ENCODE data around the gene PEX6. TPM values are rescaled to one million over a fixed set of nuclear protein-coding genes. Genes with fewer than 3 reads are reported as not detected.

The PEX6 gene, protein sequence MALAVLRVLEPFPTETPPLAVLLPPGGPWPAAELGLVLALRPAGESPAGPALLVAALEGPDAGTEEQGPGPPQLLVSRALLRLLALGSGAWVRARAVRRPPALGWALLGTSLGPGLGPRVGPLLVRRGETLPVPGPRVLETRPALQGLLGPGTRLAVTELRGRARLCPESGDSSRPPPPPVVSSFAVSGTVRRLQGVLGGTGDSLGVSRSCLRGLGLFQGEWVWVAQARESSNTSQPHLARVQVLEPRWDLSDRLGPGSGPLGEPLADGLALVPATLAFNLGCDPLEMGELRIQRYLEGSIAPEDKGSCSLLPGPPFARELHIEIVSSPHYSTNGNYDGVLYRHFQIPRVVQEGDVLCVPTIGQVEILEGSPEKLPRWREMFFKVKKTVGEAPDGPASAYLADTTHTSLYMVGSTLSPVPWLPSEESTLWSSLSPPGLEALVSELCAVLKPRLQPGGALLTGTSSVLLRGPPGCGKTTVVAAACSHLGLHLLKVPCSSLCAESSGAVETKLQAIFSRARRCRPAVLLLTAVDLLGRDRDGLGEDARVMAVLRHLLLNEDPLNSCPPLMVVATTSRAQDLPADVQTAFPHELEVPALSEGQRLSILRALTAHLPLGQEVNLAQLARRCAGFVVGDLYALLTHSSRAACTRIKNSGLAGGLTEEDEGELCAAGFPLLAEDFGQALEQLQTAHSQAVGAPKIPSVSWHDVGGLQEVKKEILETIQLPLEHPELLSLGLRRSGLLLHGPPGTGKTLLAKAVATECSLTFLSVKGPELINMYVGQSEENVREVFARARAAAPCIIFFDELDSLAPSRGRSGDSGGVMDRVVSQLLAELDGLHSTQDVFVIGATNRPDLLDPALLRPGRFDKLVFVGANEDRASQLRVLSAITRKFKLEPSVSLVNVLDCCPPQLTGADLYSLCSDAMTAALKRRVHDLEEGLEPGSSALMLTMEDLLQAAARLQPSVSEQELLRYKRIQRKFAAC
- 4.5 to 9.9 TPM (median 9.6 TPM) in 5 replicates for total RNA-seq (2022; extraction: Qiagen RNA extraction; ENCODE audit: low read depth)

GRCh38 chr6:42978839-42979522 is at the start of gene PEX6:
PEX6 (minus strand) TSS chr6:42979181; CDS start chr6:42979150, 31 bp downstream.

GRCh38 chr6:43021270-43022047 is 42.5 kb upstream of the PEX6 start, which contains the start of gene RRP36:
RRP36 (plus strand) TSS chr6:43021623; CDS start chr6:43021655, 32 bp downstream.

GRCh38 chr6:43013843-43014433 is 35.0 kb upstream of the PEX6 start, which contains the start of the genes KLHDC3 and MEA1:
KLHDC3 (plus strand) TSS chr6:43014249; CDS start chr6:43017193, 2,944 bp downstream.
MEA1 (minus strand) TSS chr6:43013946; CDS start chr6:43013813, 133 bp downstream.

DNA sequence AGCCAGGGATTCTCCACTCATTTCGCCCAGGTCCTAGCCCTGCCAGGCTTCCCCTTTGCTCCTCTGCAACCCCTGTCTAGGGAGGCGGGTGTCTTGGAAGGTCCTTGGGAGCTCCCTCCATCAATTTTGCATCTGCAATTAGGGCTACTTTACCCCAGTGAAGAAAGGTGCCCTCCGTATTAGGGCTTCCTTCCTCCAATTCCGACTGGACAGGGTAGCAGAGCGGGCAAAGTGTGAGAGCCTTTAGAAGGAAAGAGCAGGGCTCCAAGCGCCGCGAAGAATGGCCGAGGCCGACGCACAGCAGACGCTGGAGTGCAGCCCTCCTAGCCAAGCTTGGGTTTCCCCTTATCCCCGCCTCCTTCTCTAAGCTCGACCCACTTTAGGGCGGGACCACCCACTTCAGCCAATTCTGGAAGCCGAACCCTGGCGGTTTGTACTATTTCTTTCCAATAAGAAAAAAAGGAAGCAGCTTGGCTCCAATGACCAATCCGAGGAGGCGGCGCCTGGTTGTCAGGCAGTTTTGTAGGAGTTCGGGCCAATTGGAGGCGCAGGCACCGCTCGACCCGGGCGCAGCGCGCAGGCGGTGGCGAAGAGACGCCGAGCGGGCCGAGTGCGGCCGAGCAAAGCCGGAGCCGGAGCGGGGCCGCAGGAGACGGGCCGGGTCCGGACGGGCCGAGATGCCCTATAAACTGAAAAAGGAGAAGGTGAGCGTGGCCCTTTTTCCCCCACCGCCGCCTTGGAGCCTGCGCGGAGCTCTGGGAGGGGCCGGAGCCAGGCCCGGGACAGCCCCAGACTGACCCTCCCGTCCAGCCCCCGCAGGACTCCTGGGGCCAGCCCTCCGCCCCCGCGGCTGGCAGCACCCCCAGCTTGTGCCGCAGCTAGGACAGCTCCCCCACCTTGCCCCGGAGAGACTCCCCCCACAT is 5.3 kb upstream of the PEX6 start, which contains the start of gene PPP2R5D:
Gene PPP2R5D (plus strand): TSS at position 570 of the 923 bp plus-strand sequence. CDS start 108 bp downstream, at position 678.

GRCh38 chr6:42960243-42961019 is 18.6 kb downstream of the PEX6 start, which contains the start of gene GNMT:
GNMT (plus strand) TSS chr6:42960754; CDS start chr6:42960768, 14 bp downstream.

DNA sequence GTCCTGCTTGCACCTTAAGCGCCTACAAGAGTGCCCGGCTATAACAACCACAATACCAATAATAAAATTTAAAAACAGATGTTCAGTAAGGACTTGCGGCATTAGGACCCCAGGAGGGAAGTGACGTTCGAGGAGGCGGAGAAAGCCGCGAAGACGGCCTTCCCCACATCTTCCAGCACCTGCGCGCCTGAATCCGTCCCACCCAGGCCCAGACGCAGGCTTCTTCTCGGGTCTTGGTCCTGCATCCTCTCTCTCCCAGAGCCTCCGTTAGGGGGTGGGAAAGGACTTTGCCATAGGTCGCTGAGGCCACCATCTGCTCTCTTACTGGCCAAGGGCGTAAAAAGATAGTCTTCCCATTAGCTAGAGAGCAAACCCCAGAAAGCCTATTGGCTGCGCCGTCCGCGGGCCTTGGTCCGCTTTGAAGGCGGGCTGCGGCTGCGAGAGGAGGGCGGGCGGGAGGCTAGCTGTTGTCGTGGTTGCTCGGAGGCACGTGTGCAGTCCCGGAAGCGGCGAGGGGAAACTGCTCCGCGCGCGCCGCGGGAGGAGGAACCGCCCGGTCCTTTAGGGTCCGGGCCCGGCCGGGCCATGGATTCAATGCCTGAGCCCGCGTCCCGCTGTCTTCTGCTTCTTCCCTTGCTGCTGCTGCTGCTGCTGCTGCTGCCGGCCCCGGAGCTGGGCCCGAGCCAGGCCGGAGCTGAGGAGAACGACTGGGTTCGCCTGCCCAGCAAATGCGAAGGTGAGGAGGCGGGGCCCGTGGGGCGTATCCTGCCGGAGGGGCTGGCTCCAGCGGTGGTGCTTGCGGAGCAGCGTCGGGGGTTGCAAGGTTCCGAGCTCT is 49.8 kb downstream of the PEX6 start, which contains the start of gene CNPY3:
Gene CNPY3 (plus strand): TSS at position 495 of the 835 bp plus-strand sequence. CDS start 91 bp downstream, at position 586.

DNA sequence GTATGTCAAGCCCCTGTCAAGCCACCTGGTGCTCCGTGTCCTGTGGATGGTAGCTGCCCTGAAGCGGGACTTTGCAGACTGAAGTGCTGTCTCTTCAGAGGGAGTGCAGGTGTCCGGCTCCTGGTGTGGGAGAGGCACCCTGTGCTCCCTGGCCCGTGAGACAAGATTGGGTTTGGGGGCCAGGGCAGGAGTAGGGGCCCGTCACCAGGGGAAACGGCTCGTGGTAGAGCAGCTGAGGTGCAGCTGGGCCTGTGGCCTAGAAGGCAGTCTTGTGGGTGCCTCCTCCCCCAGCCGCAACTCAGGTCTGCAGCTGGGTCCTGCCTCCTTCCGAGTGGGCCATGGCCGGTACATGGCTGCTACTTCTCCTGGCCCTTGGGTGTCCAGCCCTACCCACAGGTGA is 63.2 kb downstream of the PEX6 start, which contains the start of gene PTCRA:
Gene PTCRA (plus strand): TSS at position 322 of the 400 bp plus-strand sequence. CDS start 17 bp downstream, at position 339.

Other genes with a start within 250 kb of the PEX6 start
- 15.4 to 16.7 TPM (median 16.1 TPM) in 5 replicates for gene TBCC, start 233.1 kb downstream of the PEX6 start, total RNA-seq (2022; extraction: Qiagen RNA extraction; ENCODE audit: low read depth)
- 2.2 to 3.7 TPM (median 3.6 TPM) in 5 replicates for gene BICRAL, start 197.1 kb downstream of the PEX6 start, total RNA-seq (2022; extraction: Qiagen RNA extraction; ENCODE audit: low read depth)
- gene RPL7L1, start 99.6 kb downstream of the PEX6 start, total RNA-seq (2022; extraction: Qiagen RNA extraction; ENCODE audit: low read depth): 64.2 to 113 TPM (median 66.4 TPM) in 5 replicates
- not detected in 5 replicates for gene PTCRA, start 63.1 kb downstream of the PEX6 start, total RNA-seq (2022; extraction: Qiagen RNA extraction; ENCODE audit: low read depth)
- gene CNPY3, start 49.7 kb downstream of the PEX6 start, total RNA-seq (2022; extraction: Qiagen RNA extraction; ENCODE audit: low read depth): 31.6 to 48.5 TPM (median 44.5 TPM) in 5 replicates
- 0.24 to 0.27 TPM in 2 of 5 replicates, not detected in the others for gene GNMT, start 18.4 kb downstream of the PEX6 start, total RNA-seq (2022; extraction: Qiagen RNA extraction; ENCODE audit: low read depth)
- gene PPP2R5D, start 5.4 kb upstream of the PEX6 start, total RNA-seq (2022; extraction: Qiagen RNA extraction; ENCODE audit: low read depth): 26.4 to 30.0 TPM (median 27.2 TPM) in 5 replicates
- 90.3 to 112 TPM (median 91.5 TPM) in 5 replicates for gene MEA1, start 34.8 kb upstream of the PEX6 start, total RNA-seq (2022; extraction: Qiagen RNA extraction; ENCODE audit: low read depth)
- gene KLHDC3, start 35.1 kb upstream of the PEX6 start, total RNA-seq (2022; extraction: Qiagen RNA extraction; ENCODE audit: low read depth): 22.2 to 31.7 TPM (median 30.9 TPM) in 5 replicates
- 67.6 to 88.6 TPM (median 72.1 TPM) in 5 replicates for gene RRP36, start 42.4 kb upstream of the PEX6 start, total RNA-seq (2022; extraction: Qiagen RNA extraction; ENCODE audit: low read depth)
- gene CUL7, start 74.7 kb upstream of the PEX6 start, total RNA-seq (2022; extraction: Qiagen RNA extraction; ENCODE audit: low read depth): 5.2 to 9.4 TPM (median 8.0 TPM) in 5 replicates
- gene MRPL2, start 80.3 kb upstream of the PEX6 start, total RNA-seq (2022; extraction: Qiagen RNA extraction; ENCODE audit: low read depth): 44.1 to 63.1 TPM (median 54.2 TPM) in 5 replicates
- 4.4 to 7.9 TPM (median 6.8 TPM) in 5 replicates for gene KLC4, start 80.5 kb upstream of the PEX6 start, total RNA-seq (2022; extraction: Qiagen RNA extraction; ENCODE audit: low read depth)
- gene PTK7, start 97.1 kb upstream of the PEX6 start, total RNA-seq (2022; extraction: Qiagen RNA extraction; ENCODE audit: low read depth): 3.1 to 5.5 TPM (median 4.1 TPM) in 5 replicates
- 10.8 to 20.2 TPM (median 17.8 TPM) in 5 replicates for gene SRF, start 192.1 kb upstream of the PEX6 start, total RNA-seq (2022; extraction: Qiagen RNA extraction; ENCODE audit: low read depth)
- gene CUL9, start 203.0 kb upstream of the PEX6 start, total RNA-seq (2022; extraction: Qiagen RNA extraction; ENCODE audit: low read depth): 6.2 to 9.5 TPM (median 9.3 TPM) in 5 replicates